Naive thymus-derived CD8-positive, alpha-beta T cell (primary cell): ENCODE measurements around the gene LIPA. TPM values are rescaled to one million over a fixed set of nuclear protein-coding genes. Genes with fewer than 3 reads are reported as not detected.
"Not testable (repeated sequence)": the region's sequence is repeated elsewhere in the genome, so short reads cannot be mapped to it uniquely, and the experiment has no call there.

ENCODE experiments used
- ATAC-seq, 2 donors: fragments of 150-1000 bp; cut with Tn5 transposase in 1 of 2; sonication (Bioruptor Pico), chemical (Tn5 transposase) in 1 of 2; 1 replicate in 1 of 2; 2 replicates in 1 of 2; pipeline ENCODE4 v1.10.0; 2021; ENCODE audit warnings: mild to moderate bottlenecking in 2 of 2, moderate library complexity in 2 of 2
- POLR2A ChIA-PET: fragments of 350-600 bp; sonication (Branson Sonifier 250); formaldehyde crosslinking; loops from one replicate; lab custom pipeline; 2021; ENCODE audit warnings: antibody characterized with exemption; lab: Charles Lee
- DNase-seq, 10 donors: peaks; one replicate each; pipeline versions ENCODE4 v3.0.0 to v3.0.0-alpha.2; 2020 to 2022
- H3K27ac Mint-ChIP-seq, 10 donors: one replicate each; pipeline ENCODE4 v1.8.0; 2020 to 2022; ENCODE audit warnings: mild to moderate bottlenecking in 10 of 10, mixed read lengths in 10 of 10, moderate library complexity in 4 of 10, inconsistent platforms in 1 of 10
- H3K27me3 Mint-ChIP-seq, 5 donors: one replicate each; pipeline ENCODE4 v1.8.0; 2021 to 2022; ENCODE audit warnings: mixed read lengths in 5 of 5
- H3K36me3 Mint-ChIP-seq, 3 donors: one replicate each; pipeline ENCODE4 v1.8.0; 2020 to 2022; ENCODE audit warnings: mixed read lengths in 3 of 3, mild to moderate bottlenecking in 2 of 3, inconsistent platforms in 1 of 3
- H3K4me1 Mint-ChIP-seq, 4 donors: one replicate each; pipeline ENCODE4 v1.8.0; 2021 to 2022; ENCODE audit warnings: mixed read lengths in 4 of 4
- H3K4me3 Mint-ChIP-seq, 10 donors: one replicate each; pipeline ENCODE4 v1.8.0; 2020 to 2022; ENCODE audit warnings: mild to moderate bottlenecking in 10 of 10, mixed read lengths in 10 of 10, moderate library complexity in 6 of 10, inconsistent platforms in 1 of 10
- H3K9me3 Mint-ChIP-seq, 9 donors: one replicate each; pipeline ENCODE4 v1.8.0; 2020 to 2022; ENCODE audit warnings: mixed read lengths in 9 of 9, mild to moderate bottlenecking in 3 of 9, inconsistent platforms in 1 of 9, moderate library complexity in 1 of 9
- polyA plus RNA-seq, 3 donors: library from polyadenylated mRNA; unstranded; fragments of 300-500 nt; fragmentation: Illumina TruSeq; gene quantifications; one replicate each; pipeline ENCODE4 v1.2.3, GENCODE V29; 2021
- total RNA-seq, 8 experiments: library from RNA in 2 of 8; stranded (reverse) in 2 of 8; gene quantifications; one replicate each; pipeline ENCODE4 v1.2.3 and lab custom pipeline; 2021 to 2026

LIPA gene
- total and polyA plus RNA-seq, 5 experiments from 2014 or later: 31.2 to 102 (median 86.7) TPM

DNA sequence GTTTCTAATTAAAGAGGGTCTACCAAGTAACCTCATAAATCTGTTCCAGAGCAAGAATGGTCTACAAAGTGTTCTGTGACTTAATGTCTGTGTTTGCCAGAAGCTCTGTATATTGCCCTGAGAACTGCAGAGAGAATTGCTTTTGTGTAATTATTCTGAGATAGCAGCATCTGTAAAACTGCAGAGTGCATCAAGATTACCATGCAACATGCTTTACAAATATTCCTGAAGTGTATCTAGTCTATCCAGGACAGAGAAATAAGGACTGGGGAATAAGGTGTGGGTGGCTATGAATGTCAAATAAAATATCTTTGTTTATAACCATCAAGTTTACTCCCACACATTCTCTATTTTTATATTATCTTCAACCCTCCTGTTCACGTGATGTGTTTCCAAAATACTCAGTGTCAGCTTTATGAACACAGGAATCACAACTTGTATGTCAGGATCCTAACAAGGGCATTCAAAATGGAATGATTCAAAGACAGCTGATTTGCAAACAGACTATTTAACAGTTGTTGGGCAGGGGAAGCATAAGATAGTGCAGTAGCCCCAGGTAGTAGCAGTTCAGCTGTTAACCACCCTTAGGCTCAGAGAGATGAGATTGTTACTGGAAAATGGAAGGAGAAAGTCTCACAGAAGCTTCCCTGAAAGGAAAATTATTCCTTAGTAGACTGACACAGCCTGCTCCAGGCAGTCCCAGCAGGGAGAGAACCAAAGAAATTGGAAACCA is 15.3 kb upstream of the LIPA start:
- DNase-seq (no peak), ATAC-seq (no peak)
- Mint-ChIP-seq H3K36me3 (no peaks in the 10 kb centered on the region), H3K27ac (no peak overlapping the region), H3K4me1 (no peaks in the 10 kb centered on the region), H3K4me3 (no peak overlapping the region), H3K9me3 (peaks cover 0 to 2% (median 0%) of the 10 kb centered on the region in 9 donors), H3K27me3 (peaks cover 0 to 1% (median 0%) of the 10 kb centered on the region in 5 donors)
- POLR2A ChIA-PET: no interaction called here

DNA sequence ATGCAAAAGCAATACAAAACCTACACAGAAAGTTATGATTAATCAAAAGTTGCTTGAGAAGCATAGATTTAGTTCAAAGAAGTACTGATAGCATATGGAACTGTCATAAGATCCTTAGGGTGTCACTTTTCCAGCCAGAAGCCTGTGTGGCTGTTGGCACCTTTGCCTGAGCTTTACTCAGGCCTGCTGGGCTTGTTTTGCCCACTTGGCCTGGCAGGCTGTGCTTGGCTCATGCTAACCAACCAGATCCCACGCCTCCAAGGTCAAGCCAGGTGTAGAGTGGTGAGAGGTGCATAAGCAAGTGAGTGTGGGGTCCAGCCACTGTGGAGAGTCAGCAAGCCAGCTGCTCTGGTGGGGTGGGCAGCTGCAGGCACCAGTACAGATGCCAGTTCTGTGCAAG is 12.0 kb upstream of the LIPA start:
- ATAC-seq: no peak
- H3K36me3 Mint-ChIP-seq: no peaks in the 10 kb centered on the region
- DNase-seq: no peak
- H3K9me3 Mint-ChIP-seq: peaks cover 0 to 2% (median 0%) of the 10 kb centered on the region in 9 donors
- H3K27me3 Mint-ChIP-seq: peaks cover 0 to 2% (median 0%) of the 10 kb centered on the region in 5 donors
- H3K27ac Mint-ChIP-seq: peak overlapping the region in 1 of 10 donors; percentile 29
- H3K4me1 Mint-ChIP-seq: peaks cover 0 to 5% (median 2%) of the 10 kb centered on the region in 4 donors
- no peak overlapping the region for H3K4me3 Mint-ChIP-seq
- POLR2A ChIA-PET: no interaction called here

GRCh38 chr10:89263091-89263490 is 11.5 kb upstream of the LIPA start:
- Mint-ChIP-seq H3K4me1 (peaks cover 0 to 5% (median 2%) of the 10 kb centered on the region in 4 donors), H3K9me3 (peaks cover 0 to 2% (median 0%) of the 10 kb centered on the region in 9 donors), H3K27ac (peak overlapping the region in 1 of 10 donors; percentile 29), H3K36me3 (no peaks in the 10 kb centered on the region), H3K27me3 (peaks cover 0 to 3% (median 0%) of the 10 kb centered on the region in 5 donors), H3K4me3 (no peak overlapping the region)
- ATAC-seq (no peak), DNase-seq (no peak)
- POLR2A ChIA-PET: no interaction called here

- ATAC-seq (no peak), DNase-seq (no peak)
- Mint-ChIP-seq H3K9me3 (peaks cover 0 to 2% (median 0%) of the 10 kb centered on the region in 9 donors), H3K4me1 (peaks cover 0 to 5% (median 2%) of the 10 kb centered on the region in 4 donors), H3K36me3 (no peaks in the 10 kb centered on the region), H3K4me3 (no peak overlapping the region), H3K27me3 (peaks cover 0 to 5% (median 0%) of the 10 kb centered on the region in 5 donors), H3K27ac (no peak overlapping the region)
- POLR2A ChIA-PET: interaction anchor here (0.8 kb wide), 1 partner anchor 107 kb away, joined by 3 read pairs; no protein-coding TSS in a partner anchor
Measured at GRCh38 chr10:89262086-89263051, 10.8 kb upstream of the LIPA start.

DNA sequence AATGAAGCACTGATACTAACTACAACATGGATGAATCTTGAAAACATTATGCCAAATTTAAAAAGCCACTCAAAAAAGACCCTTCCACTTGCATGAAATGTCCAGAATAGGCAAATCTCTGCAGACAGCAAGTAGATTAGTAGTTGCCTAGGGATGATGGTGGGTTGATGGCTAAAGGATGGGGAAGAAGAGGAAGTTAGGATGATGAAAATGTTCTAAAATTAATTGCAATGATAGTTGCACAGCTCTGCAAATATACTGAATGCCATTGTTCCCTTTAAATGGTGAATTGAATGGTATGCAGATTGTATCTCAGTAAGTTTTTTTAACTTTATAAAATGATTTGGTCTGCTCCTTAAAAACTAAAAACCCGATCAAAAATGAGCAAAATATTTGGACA is 7.3 kb upstream of the LIPA start:
- Mint-ChIP-seq H3K4me1 (peaks cover 0 to 5% (median 3%) of the 10 kb centered on the region in 4 donors), H3K4me3 (no peak overlapping the region), H3K27ac (no peak overlapping the region), H3K36me3 (peaks cover 0 to 5% (median 4%) of the 10 kb centered on the region in 3 donors), H3K9me3 (peaks cover 0 to 8% (median 4%) of the 10 kb centered on the region in 9 donors), H3K27me3 (peaks cover 0 to 11% (median 2%) of the 10 kb centered on the region in 5 donors)
- ATAC-seq (no peak), DNase-seq (no peak)
- POLR2A ChIA-PET: no interaction called here

- Mint-ChIP-seq H3K9me3 (peaks cover 0 to 8% (median 3%) of the 10 kb centered on the region in 9 donors), H3K27me3 (peaks cover 0 to 11% (median 2%) of the 10 kb centered on the region in 5 donors), H3K36me3 (peaks cover 0 to 5% (median 4%) of the 10 kb centered on the region in 3 donors), H3K4me1 (peaks cover 0 to 8% (median 4%) of the 10 kb centered on the region in 4 donors), H3K4me3 (no peak overlapping the region), H3K27ac (no peak overlapping the region)
- ATAC-seq: no peak
- POLR2A ChIA-PET: no interaction called here
- no peak for DNase-seq
Measured at GRCh38 chr10:89257581-89257980, 6.0 kb upstream of the LIPA start.

GRCh38 chr10:89256962-89257361 is 5.4 kb upstream of the LIPA start:
- H3K4me3 Mint-ChIP-seq: no peak overlapping the region
- peaks cover 0 to 8% (median 4%) of the 10 kb centered on the region in 4 donors for H3K4me1 Mint-ChIP-seq
- H3K9me3 Mint-ChIP-seq: peaks cover 0 to 8% (median 3%) of the 10 kb centered on the region in 9 donors
- H3K27ac Mint-ChIP-seq: no peak overlapping the region
- peaks cover 0 to 11% (median 2%) of the 10 kb centered on the region in 5 donors for H3K27me3 Mint-ChIP-seq
- H3K36me3 Mint-ChIP-seq: peaks cover 0 to 5% (median 4%) of the 10 kb centered on the region in 3 donors
- DNase-seq: no peak
- ATAC-seq: no peak
- POLR2A ChIA-PET: no interaction called here

- Mint-ChIP-seq H3K27me3 (peaks cover 0 to 11% (median 2%) of the 10 kb centered on the region in 5 donors), H3K4me1 (peaks cover 0 to 8% (median 4%) of the 10 kb centered on the region in 4 donors), H3K9me3 (peaks cover 0 to 8% (median 3%) of the 10 kb centered on the region in 9 donors), H3K27ac (no peak overlapping the region), H3K36me3 (peaks cover 0 to 5% (median 4%) of the 10 kb centered on the region in 3 donors), H3K4me3 (no peak overlapping the region)
- POLR2A ChIA-PET: no interaction called here
- no peak for DNase-seq
- ATAC-seq: no peak
Measured at GRCh38 chr10:89256340-89256739, 4.8 kb upstream of the LIPA start.

DNA sequence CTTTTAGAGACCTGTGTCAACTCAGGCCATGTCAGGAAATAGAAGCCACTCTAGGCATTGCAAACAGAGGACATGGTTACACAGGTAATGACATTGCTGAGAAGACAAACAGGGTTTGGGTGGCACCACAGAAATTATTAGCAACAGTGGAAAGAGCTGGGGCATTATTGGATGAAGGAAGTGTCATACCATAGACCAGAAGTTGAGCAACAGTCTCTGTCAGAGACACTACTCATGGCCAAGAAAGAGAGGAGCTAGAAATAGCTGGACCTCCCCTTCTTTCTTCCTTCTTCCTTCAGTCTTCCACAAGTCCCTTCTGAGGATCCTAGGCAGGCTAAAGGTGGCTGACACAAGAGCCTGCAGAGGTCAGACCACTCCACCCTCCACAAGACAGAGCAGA is 4.2 kb upstream of the LIPA start:
- H3K27me3 Mint-ChIP-seq: peaks cover 0 to 11% (median 2%) of the 10 kb centered on the region in 5 donors
- ATAC-seq: no peak
- H3K4me1 Mint-ChIP-seq: peaks cover 5 to 13% (median 8%) of the 10 kb centered on the region in 4 donors
- POLR2A ChIA-PET: no interaction called here
- H3K27ac Mint-ChIP-seq: no peak overlapping the region
- DNase-seq: no peak
- peaks cover 0 to 5% (median 4%) of the 10 kb centered on the region in 3 donors for H3K36me3 Mint-ChIP-seq
- no peak overlapping the region for H3K4me3 Mint-ChIP-seq
- peaks cover 0 to 8% (median 3%) of the 10 kb centered on the region in 9 donors for H3K9me3 Mint-ChIP-seq

- POLR2A ChIA-PET, H3K4me3 Mint-ChIP-seq, ATAC-seq, H3K36me3 Mint-ChIP-seq, DNase-seq, H3K27ac Mint-ChIP-seq, H3K9me3 Mint-ChIP-seq: not testable (repeated sequence)
- H3K4me1 Mint-ChIP-seq: peaks cover 7 to 15% (median 12%) of the 10 kb centered on the region in 4 donors
- H3K27me3 Mint-ChIP-seq: peaks cover 0 to 11% (median 2%) of the 10 kb centered on the region in 5 donors
Measured at GRCh38 chr10:89255091-89255579, 3.6 kb upstream of the LIPA start.

- H3K27me3 Mint-ChIP-seq: peaks cover 0 to 7% (median 0%) of the 10 kb centered on the region in 5 donors
- H3K36me3 Mint-ChIP-seq: peaks cover 0 to 5% (median 4%) of the 10 kb centered on the region in 3 donors
- POLR2A ChIA-PET: interaction anchor here (1.4 to 3.1 kb wide), 7 partner anchors 9 to 449 kb away, joined by 3 to 28 read pairs (median 8); partner anchors contain the start of genes IFIT1, IFIT2, IFIT5 and KIF20B
- peak overlapping the region in 3 of 10 donors; percentile 85 to 88 (median 87) for H3K4me3 Mint-ChIP-seq
- H3K27ac Mint-ChIP-seq: peak overlapping the region in 7 of 10 donors; percentile 55 to 88 (median 65)
- DNase-seq (no peak), ATAC-seq (no peak)
- H3K9me3 Mint-ChIP-seq: peaks cover 0 to 8% (median 3%) of the 10 kb centered on the region in 9 donors
- H3K4me1 Mint-ChIP-seq: peaks cover 11 to 31% (median 21%) of the 10 kb centered on the region in 4 donors
Measured at GRCh38 chr10:89252225-89252585, 630 bp upstream of the LIPA start.
